SK-N-SH (cell line): ENCODE measurements around the gene PDIA4. TPM values are rescaled to one million over a fixed set of nuclear protein-coding genes. Genes with fewer than 3 reads are reported as not detected.

Experiments
- CTCF ChIA-PET: fragments of 300-600, 350-600 bp; formaldehyde crosslinking; extraction: SDS; loops from one replicate; lab custom pipeline; 2021; lab: Yijun Ruan, JAX
- POLR2A ChIA-PET: fragments of 350-600 bp; sonication (Branson Sonifier 250); formaldehyde crosslinking; extraction: SDS; loops from one replicate; lab custom pipeline; 2020; ENCODE audit warnings: antibody characterized with exemption, inconsistent platforms; lab: Yijun Ruan, JAX
- DNase-seq: peaks from one replicate; pipeline ENCODE4 v3.0.0; 2012
- H2AFZ ChIP-seq: fragments of 200-600 bp; sonication (generic); 2 replicates; pipeline ENCODE4 v1.8.1; 2016; ENCODE audit warnings: antibody characterized with exemption, mild to moderate bottlenecking, low read depth
- H3F3A ChIP-seq: fragments of 200-600 bp; sonication (generic); replicated peaks from 2 replicates; pipeline ENCODE3; 2016; ENCODE audit warnings: antibody characterized with exemption, mild to moderate bottlenecking; ENCODE audit not compliant: insufficient read depth
- H3K27ac ChIP-seq, 2 experiments: fragments of 200-500 bp in 1 of 2; fragments of 200-600 bp in 1 of 2; sonication (Bioruptor generic) in 1 of 2; sonication (generic), shearing (Covaris generic) in 1 of 2; 2 replicates each; pipeline versions ENCODE4 v1.5.1 to v1.6.1; 2014 to 2016; ENCODE audit warnings: low read depth in 2 of 2, inconsistent platforms in 1 of 2, low read length in 1 of 2, mild to moderate bottlenecking in 1 of 2, mixed read lengths in 1 of 2
- H3K27me3 ChIP-seq: fragments of 200-600 bp; sonication (generic), shearing (Covaris generic); 2 replicates; pipeline ENCODE4 v1.6.1; 2016; ENCODE audit warnings: mixed run types; ENCODE audit not compliant: insufficient read depth
- H3K36me3 ChIP-seq, 2 experiments: fragments of 200-500 bp in 1 of 2; fragments of 200-600 bp in 1 of 2; sonication (Bioruptor generic) in 1 of 2; sonication (generic) in 1 of 2; replicated peaks in 1 of 2; 2 replicates each; pipeline versions ENCODE3 to v1.5.1; 2014 to 2016; ENCODE audit warnings: low read length in 1 of 2, mild to moderate bottlenecking in 1 of 2; ENCODE audit not compliant: insufficient read depth in 2 of 2, control insufficient read depth in 1 of 2
- H3K4me1 ChIP-seq, 2 experiments: fragments of 200-500 bp in 1 of 2; fragments of 200-600 bp in 1 of 2; sonication (Bioruptor generic) in 1 of 2; sonication (generic), shearing (Covaris generic) in 1 of 2; 2 replicates each; pipeline versions ENCODE4 v1.5.1 to v1.6.1; 2014 to 2016; ENCODE audit warnings: low read depth in 1 of 2, low read length in 1 of 2, mixed run types in 1 of 2; ENCODE audit not compliant: insufficient read depth in 2 of 2, control insufficient read depth in 1 of 2
- H3K4me2 ChIP-seq: fragments of 200-600 bp; sonication (generic), shearing (Covaris generic); 2 replicates; pipeline ENCODE4 v1.6.1; 2017; ENCODE audit warnings: mixed run types
- H3K4me3 ChIP-seq, 2 experiments: fragments of 200-500 bp in 1 of 2; fragments of 200-600 bp in 1 of 2; sonication (Bioruptor generic) in 1 of 2; sonication (generic), shearing (Covaris generic) in 1 of 2; 2 replicates each; pipeline versions ENCODE4 v1.5.1 to v1.8.1; 2014 to 2016; ENCODE audit warnings: low read depth in 2 of 2, inconsistent platforms in 1 of 2, low read length in 1 of 2, mild to moderate bottlenecking in 1 of 2, mixed read lengths in 1 of 2, moderate library complexity in 1 of 2
- H3K79me2 ChIP-seq: fragments of 200-600 bp; sonication (generic); 2 replicates; pipeline ENCODE4 v1.8.1; 2017; ENCODE audit warnings: mild to moderate bottlenecking; ENCODE audit not compliant: insufficient read depth
- H3K9ac ChIP-seq: fragments of 200-600 bp; sonication (generic); 2 replicates; pipeline ENCODE4 v1.6.1; 2017; ENCODE audit warnings: mixed run types
- H3K9me2 ChIP-seq: fragments of 200-600 bp; sonication (generic); 2 replicates; pipeline ENCODE4 v1.6.1; 2017; ENCODE audit warnings: mixed run types
- H3K9me3 ChIP-seq: fragments of 200-600 bp; sonication (generic); 2 replicates; pipeline ENCODE4 v1.6.1; 2017; ENCODE audit warnings: mixed run types, mild to moderate bottlenecking, moderate library complexity
- H4K20me1 ChIP-seq: fragments of 200-600 bp; sonication (generic); 2 replicates; pipeline ENCODE4 v1.6.1; 2017; ENCODE audit warnings: mild to moderate bottlenecking, mixed run types; ENCODE audit not compliant: insufficient read depth
- ELF1 ChIP-seq: IDR thresholded peaks from 2 replicates; pipeline ENCODE4 v1.4.0; 2012
- EP300 ChIP-seq, 2 experiments: IDR thresholded peaks; 2 replicates each; pipeline versions ENCODE4 v1.4.0 to v1.6.1; 2012; ENCODE audit warnings: borderline replicate concordance in 1 of 2, low read depth in 1 of 2, low read length in 1 of 2
- EZH2phosphoT487 ChIP-seq: fragments of 200-600 bp; sonication (generic); IDR thresholded peaks from 2 replicates; pipeline ENCODE4 v1.6.1; 2017; ENCODE audit warnings: low read depth, mixed run types, mild to moderate bottlenecking, antibody characterized with exemption, moderate library complexity, borderline replicate concordance
- FOSL2 ChIP-seq: IDR thresholded peaks from 2 replicates; pipeline ENCODE4 v1.4.0; 2012; ENCODE audit warnings: low read depth, mild to moderate bottlenecking, moderate library complexity, borderline replicate concordance
- FOXJ3 ChIP-seq: sonication (generic); formaldehyde crosslinking; IDR thresholded peaks from 2 replicates; pipeline ENCODE4 v1.5.1; 2020; ENCODE audit warnings: mild to moderate bottlenecking, missing genetic modification reagents
- FOXM1 ChIP-seq: IDR thresholded peaks from 2 replicates; pipeline ENCODE4 v1.4.0; 2012; ENCODE audit warnings: low read depth, mild to moderate bottlenecking
- GABPA ChIP-seq: IDR thresholded peaks from 2 replicates; pipeline ENCODE4 v1.4.0; 2012; ENCODE audit warnings: low read depth, mild to moderate bottlenecking
- GATA2 ChIP-seq: sonication (generic); formaldehyde crosslinking; IDR thresholded peaks from 2 replicates; pipeline ENCODE4 v1.5.0; 2020; ENCODE audit warnings: mild to moderate bottlenecking, missing genetic modification reagents
- MEF2A ChIP-seq: IDR thresholded peaks from 2 replicates; pipeline ENCODE4 v1.4.0; 2012; ENCODE audit warnings: low read depth, borderline replicate concordance
- NFIC ChIP-seq: IDR thresholded peaks from 2 replicates; pipeline ENCODE4 v1.4.0; 2012; ENCODE audit warnings: borderline replicate concordance
- NRF1 ChIP-seq: IDR thresholded peaks from 2 replicates; pipeline ENCODE4 v1.6.1; 2012; ENCODE audit warnings: low read depth, mild to moderate bottlenecking, low read length
- PBX3 ChIP-seq: IDR thresholded peaks from 2 replicates; pipeline ENCODE4; 2012
- RAD21 ChIP-seq: IDR thresholded peaks from 2 replicates; pipeline ENCODE4 v1.6.1; 2012; ENCODE audit warnings: mild to moderate bottlenecking, low read length
- RXRA ChIP-seq: IDR thresholded peaks from 2 replicates; pipeline ENCODE4 v1.4.0; 2012; ENCODE audit warnings: low read depth, mild to moderate bottlenecking, borderline replicate concordance
- SIN3A ChIP-seq: IDR thresholded peaks from 2 replicates; pipeline ENCODE4 v1.6.1; 2012; ENCODE audit warnings: low read depth, mild to moderate bottlenecking, low read length, moderate library complexity, borderline replicate concordance
- SMC3 ChIP-seq: IDR thresholded peaks from 2 replicates; pipeline ENCODE4 v1.6.1; 2012; ENCODE audit warnings: low read depth, low read length, improper control_type of control experiment
- TAF1 ChIP-seq: IDR thresholded peaks from 2 replicates; pipeline ENCODE4 v1.6.1; 2012; ENCODE audit warnings: low read depth, mild to moderate bottlenecking, low read length, moderate library complexity, borderline replicate concordance
- USF1 ChIP-seq: IDR thresholded peaks from 2 replicates; pipeline ENCODE4 v1.4.0; 2012; ENCODE audit warnings: low read depth, borderline replicate concordance
- YY1 ChIP-seq: IDR thresholded peaks from 2 replicates; pipeline ENCODE4 v1.4.0; 2012; ENCODE audit warnings: low read depth, mild to moderate bottlenecking
- ZBTB33 ChIP-seq: IDR thresholded peaks from 2 replicates; pipeline ENCODE4 v1.4.0; 2012; ENCODE audit warnings: low read depth, borderline replicate concordance
- WGBS: methylation state at CpG from one replicate; pipeline ENCODE4 v1.1.6; 2017; ENCODE audit warnings: low lambda C conversion rate; 5-methylcytosine and 5-hydroxymethylcytosine counted together
- polyA plus RNA-seq, 3 experiments: library from polyadenylated mRNA; depleted of rRNA; stranded (reverse); fragments of >200 nt; gene quantifications; 2 replicates each; pipeline ENCODE4 v1.2.3, GENCODE V29; 2012

Gene PDIA4
- polyA plus RNA-seq, 1 of the 3 experiments (the other 2 are of a cell fraction), result 400 TPM

GRCh38 chr7:148986742-148987009 lies 41.6 kb downstream of the PDIA4 start:
- no peak for DNase-seq
- H3K79me2 ChIP-seq, result no peaks in the 10 kb centered on the region
- POLR2A ChIA-PET, result interaction anchor here (1.6 kb wide), 1 partner anchor 79 kb away, joined by 8 read pairs; no protein-coding TSS in a partner anchor
- H4K20me1 ChIP-seq, result no peaks in the 10 kb centered on the region
- H3K9me3 ChIP-seq, result no peaks in the 10 kb centered on the region
- no peak for TF ChIP-seq NRF1
- no peak for TF ChIP-seq FOXM1
- TF ChIP-seq RAD21, result no peak
- TF ChIP-seq FOXJ3, result no peak
- TF ChIP-seq EZH2phosphoT487, result no peak
- TF ChIP-seq USF1, result no peak
- no peak for TF ChIP-seq ZBTB33
- TF ChIP-seq FOSL2, result no peak
- TF ChIP-seq GABPA, result no peak
- TF ChIP-seq MEF2A, result no peak
- TF ChIP-seq, all 33 proteins: peak for 0
- Histone ChIP-seq H2AFZ (no peak overlapping the region), H3K4me3 (peak overlapping the region; percentile 79 to 89; a peak in 3 of 4 replicates), H3K4me1 (peaks cover 6 to 12% of the 10 kb centered on the region in 2 experiments; a peak in 2 of 4 replicates), H3K9me2 (no peaks in the 10 kb centered on the region), H3K27ac (peak overlapping the region in 1 of 2 experiments; percentile 75; a peak in 2 of 4 replicates), H3F3A (peaks cover 40% of the 10 kb centered on the region), H3K27me3 (no peaks in the 10 kb centered on the region), H3K4me2 (peak overlapping the region; percentile 91), H3K36me3 (no peaks in the 10 kb centered on the region), H3K9ac (peak overlapping the region; percentile 64; the same call in 1 of the 2 replicates)
- CTCF ChIA-PET, result interaction anchor here (1.0 to 4.4 kb wide), 5 partner anchors 20 to 411 kb away, joined by 5 to 31 read pairs (median 7); no protein-coding TSS in a partner anchor
- whole genome bisulfite sequencing, result 4% methylated on average over 1 of the region's 1 CpG

GRCh38 chr7:148983200-148984146 lies 44.8 kb downstream of the PDIA4 start:
- CTCF ChIA-PET, result interaction anchor here (0.9 to 4.4 kb wide), 10 partner anchors 17 to 408 kb away, joined by 3 to 31 read pairs (median 8); partner anchors contain the start of gene ZNF425
- peak overlapping the region; percentile 68 to 82 for H3K4me3 ChIP-seq
- peaks cover 35% of the 10 kb centered on the region for H3F3A ChIP-seq
- H3K9me3 ChIP-seq, result no peaks in the 10 kb centered on the region
- under 1% methylated on average over 31 of the region's 38 CpGs for WGBS
- peak overlapping the region; percentile 78 for H3K9ac ChIP-seq
- no peaks in the 10 kb centered on the region for H3K9me2 ChIP-seq
- H3K4me2 ChIP-seq, result peak overlapping the region; percentile 97
- peak overlapping the region; percentile 79 to 86 for H3K27ac ChIP-seq
- no peaks in the 10 kb centered on the region for H4K20me1 ChIP-seq
- no peaks in the 10 kb centered on the region for H3K36me3 ChIP-seq
- H3K79me2 ChIP-seq, result no peaks in the 10 kb centered on the region
- H2AFZ ChIP-seq, result peak overlapping the region; percentile 96
- peak; percentile 93 for DNase-seq
- peaks cover 3 to 9% of the 10 kb centered on the region in 2 experiments; a peak in 2 of 4 replicates for H3K4me1 ChIP-seq
- POLR2A ChIA-PET, result interaction anchor here (0.6 to 1.5 kb wide), 5 partner anchors 20 to 762 kb away, joined by 3 to 6 read pairs (median 3); partner anchors contain the start of gene ZNF425
- no peaks in the 10 kb centered on the region for H3K27me3 ChIP-seq
- TF ChIP-seq RXRA, result no peak
- peak; percentile 77 for TF ChIP-seq PBX3
- TF ChIP-seq SMC3, result no peak
- no peak for TF ChIP-seq RAD21
- no peak; a peak in 1 of 4 replicates for TF ChIP-seq EP300 (IDR thresholded peaks at IDR 0.05; ENCODE audit: borderline replicate concordance in 1 of 2, low read depth in 1 of 2, low read length in 1 of 2)
- TF ChIP-seq YY1, result no peak; the same call in 1 of the 2 replicates
- TF ChIP-seq SIN3A, result peak; percentile 43; the same call in 1 of the 2 replicates
- TF ChIP-seq ELF1, result no peak
- no peak for TF ChIP-seq ZBTB33
- no peak; the same call in 1 of the 2 replicates for TF ChIP-seq NFIC
- TF ChIP-seq TAF1, result no peak
- no peak for TF ChIP-seq FOXM1
- peak; percentile 51; the same call in 1 of the 2 replicates for TF ChIP-seq FOSL2
- no peak for TF ChIP-seq GATA2 (CRISPR knock-in tag)
